HG02588 (cell line): Measurements from ENCODE around the gene GSG1L.
"Not testable (repeated sequence)": the region's sequence is repeated elsewhere in the genome, so short reads cannot be mapped to it uniquely, and the experiment has no call there.

Experiments
- ATAC-seq: cut with Tn5 transposase; IDR thresholded peaks from one replicate; pipeline ENCODE4 v1.9.1; 2021; ENCODE audit warnings: mild to moderate bottlenecking, moderate library complexity; ENCODE audit not compliant: unreplicated experiment

Gene GSG1L

DNA sequence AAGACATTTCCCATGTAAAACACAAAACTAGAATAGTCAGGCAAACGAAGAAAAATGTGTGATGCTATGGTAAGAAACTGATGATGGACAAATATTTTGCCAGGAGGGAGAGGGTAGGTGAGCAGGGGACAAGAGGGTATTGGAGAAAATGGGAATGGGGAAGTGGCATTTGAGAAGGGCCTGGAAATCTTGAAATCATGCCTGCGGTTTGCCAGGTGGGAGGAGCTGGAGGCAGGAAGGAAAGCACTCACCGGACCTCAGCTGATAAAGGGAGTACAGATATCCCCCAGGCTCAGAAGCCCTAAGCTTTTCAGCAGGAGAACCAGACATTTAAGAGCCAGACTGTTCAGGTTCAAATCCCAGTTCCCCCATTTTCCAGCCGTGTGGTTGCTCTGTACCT is 103.6 kb downstream of the GSG1L start:
- no peak for ATAC-seq

DNA sequence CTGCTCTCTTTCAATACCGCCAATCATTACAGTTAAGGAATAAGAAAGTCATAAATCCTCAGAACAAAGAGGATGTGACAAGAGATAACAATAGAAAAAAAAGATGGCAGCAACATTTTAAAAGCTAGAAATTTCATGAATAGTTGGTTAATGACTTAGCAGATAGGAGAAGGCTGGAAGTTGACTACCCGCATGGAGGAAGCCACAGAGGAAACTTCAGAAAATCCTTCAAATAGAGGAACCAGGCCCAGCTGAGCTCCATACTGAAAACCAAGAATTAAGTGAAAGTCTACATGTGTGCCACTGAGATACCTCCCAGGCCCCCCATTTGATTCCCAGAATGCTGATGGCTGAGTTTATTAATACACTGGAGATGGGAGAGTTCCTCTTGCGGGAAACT is 109.3 kb downstream of the GSG1L start:
- no peak for ATAC-seq

DNA sequence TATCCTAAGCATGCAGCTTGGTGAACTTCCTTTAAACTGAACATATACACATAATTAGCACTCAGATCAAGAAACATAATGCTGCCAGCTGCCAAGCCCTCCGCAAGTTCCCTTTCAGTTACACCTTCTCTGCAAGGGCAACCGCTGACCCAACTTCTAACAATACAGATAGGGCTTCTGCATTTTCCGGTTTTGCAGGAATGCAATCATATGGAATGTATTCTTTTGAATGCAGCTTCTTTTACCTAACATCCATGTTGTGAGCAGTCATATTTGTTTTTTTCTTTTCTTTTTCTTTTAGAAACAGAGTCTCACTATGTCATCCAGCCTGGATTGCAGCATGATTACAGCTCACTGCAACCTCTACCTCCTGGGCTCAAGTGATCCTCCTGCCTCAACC is 110.7 kb downstream of the GSG1L start:
- ATAC-seq: no peak

DNA sequence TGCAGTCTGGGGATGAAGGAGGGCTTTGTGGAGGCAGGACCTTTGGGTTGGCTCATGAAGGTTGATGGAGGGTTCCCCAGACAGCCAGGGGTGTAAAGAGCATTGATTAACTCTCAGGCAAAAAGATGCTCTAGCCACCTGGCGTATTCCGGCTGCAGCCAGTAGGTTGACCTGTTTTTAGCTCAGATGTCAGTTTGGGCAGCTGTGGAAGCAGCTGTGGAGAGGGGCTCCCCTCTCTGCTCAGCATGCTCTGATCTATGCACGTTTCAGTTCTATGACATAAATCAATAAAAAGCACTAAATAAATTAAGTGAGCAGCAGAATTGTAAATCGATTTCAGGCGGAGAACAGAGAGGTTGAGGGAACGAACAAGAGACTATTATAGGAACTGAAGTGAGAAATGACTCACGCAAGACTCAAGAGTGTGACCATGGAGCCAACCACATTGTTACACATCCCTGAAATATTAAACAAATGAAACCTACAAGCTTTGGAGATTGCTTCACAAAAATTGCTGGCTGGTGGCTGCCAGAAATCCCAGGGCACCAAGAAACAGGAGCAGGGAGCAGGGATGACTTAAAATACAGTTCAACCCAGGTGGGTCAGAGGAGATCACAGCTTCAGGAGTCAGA is 111.9 kb downstream of the GSG1L start:
- no peak for ATAC-seq

DNA sequence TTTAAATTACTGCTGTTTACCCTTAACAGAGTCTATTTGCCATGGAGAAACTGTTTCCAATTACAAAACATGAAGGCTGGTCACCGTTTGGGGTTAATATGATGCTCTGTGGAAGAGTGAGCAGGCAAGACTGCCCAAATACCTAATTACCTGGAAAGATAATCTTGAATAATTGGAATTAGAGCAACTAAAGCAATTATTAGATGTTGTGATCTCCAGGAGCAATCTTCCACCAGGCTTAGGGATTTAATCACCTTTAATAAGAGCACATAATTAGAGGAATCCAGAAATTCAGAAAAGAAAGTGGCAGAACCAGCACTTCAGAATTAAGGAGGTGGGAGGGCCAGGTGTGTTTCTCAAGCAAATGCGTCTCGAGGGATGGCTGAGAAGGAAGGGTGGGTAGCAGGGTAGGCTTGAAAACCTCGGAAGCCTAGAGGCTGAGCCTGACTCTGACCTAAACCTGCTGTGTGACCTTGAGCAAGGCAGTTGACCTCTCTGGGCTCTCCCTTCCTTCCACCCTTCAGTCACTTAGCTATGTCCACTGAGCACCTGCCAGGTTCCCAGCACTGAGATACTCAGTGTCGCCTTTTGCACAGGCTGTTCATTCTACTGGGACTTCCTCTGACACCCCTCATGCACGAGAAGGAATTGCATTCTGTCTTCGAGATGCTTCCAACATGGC is 113.2 kb downstream of the GSG1L start:
- no peak for ATAC-seq

DNA sequence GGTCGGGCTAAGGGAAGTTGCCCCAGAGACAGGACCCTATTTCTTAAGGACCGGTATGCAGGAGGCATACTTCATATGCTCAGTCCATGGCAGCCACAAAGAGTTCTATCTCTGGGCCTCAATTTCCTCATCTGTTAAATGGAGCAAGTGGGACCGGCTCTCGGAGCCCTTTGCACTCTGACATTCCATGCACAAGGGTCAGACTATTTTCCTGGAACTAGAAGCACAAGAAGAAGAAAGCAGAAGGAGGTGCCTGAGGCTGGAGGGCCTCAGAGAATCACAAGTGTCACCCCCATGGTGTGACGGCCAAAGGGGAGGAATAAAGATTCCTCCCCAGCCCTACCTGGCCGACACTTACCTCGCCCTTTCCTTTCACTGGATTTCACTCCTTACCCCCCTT is 115.8 kb downstream of the GSG1L start:
- ATAC-seq: no peak

DNA sequence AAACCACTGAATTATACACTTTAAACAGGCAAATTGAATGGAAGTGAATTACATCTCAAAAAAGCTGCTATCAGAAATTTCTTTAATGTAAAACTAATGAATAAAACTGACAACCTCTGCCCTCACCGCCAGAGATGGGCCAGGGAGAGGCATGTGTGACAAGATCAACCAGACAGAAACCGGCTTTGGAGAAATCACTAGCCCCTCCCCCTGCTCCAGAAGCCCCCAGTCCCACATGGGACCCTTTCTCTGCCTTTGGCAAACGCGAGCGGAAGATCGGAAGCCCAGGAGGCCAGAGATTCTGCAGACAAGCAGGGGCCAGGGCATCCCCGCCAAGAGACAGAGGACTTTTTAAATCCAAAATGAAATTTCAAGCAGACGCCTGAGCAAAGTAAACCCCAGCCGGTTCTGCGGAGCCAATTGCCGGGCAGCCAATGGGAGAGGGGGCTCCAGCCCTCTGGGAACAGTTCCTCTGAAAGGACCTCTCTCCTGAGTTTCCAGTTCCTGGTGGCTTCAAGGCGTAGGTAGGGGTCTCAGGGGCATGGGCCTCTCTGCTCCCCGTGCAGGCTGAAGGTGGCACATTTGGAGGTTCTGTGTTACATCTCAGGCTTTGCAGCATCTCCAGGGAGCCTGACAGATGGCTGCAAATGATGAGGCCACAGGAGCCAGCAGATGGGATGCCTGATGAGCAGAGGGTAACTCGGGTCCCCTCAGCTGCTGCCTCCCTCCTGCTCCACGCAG is 118.1 kb downstream of the GSG1L start:
- ATAC-seq: no peak

DNA sequence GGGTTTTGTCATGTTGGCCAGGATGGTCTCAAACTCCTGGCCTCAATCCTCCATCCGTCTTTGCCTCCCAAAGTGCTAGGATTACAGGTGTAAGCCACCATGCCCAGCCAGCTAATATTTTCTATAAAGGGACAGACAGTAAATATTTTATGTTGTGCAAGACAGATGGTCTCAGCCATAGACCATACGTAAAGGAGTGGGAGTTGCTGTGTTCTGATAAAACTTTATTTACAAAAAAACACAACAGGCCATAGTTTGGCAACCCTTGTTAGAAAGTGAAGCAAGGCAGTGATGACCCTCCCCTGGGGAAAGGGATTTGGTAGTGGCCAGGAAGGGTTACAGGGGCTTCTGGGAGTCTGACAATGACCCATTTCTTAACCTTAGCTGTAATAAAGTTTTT is 119.7 kb downstream of the GSG1L start:
- no peak for ATAC-seq

DNA sequence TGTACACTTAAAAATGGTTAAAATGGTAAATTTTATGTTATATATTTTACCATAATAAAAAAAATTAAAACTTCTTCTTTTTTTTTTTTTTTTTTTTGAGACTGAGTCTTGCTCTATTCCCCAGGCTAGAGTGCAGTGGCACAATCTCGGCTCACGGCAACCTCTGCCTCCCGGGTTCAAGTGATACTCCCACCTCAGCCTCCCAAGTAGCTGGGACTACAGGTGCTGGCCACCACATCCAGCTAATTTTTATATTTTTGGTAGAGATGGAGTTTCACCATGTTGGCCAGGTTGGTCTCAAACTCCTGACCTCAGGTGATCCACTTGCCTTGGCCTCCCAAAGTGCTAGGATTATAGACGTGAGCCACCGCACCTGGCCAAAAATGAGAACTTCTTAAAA is 121.4 kb downstream of the GSG1L start:
- ATAC-seq: not testable (repeated sequence)

DNA sequence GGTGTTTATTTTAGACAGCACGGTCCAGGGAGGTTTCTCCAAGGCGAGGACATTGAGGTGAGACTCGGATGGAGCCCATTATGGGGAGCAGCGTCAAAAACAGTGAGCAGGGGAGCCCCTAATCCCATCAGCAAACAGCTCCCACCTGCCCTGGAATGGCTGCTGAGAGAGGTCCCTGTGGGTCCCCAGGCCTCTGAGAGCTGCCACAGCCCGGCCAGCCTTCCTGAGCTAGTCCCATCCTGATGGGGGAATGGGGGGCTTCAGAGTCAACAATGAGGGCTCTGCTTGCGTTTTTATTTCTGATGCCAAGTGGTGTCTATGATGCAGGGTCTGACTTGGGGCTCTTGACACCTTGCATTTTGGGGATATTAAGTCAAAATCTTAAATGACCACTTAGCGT is 128.4 kb downstream of the GSG1L start:
- no peak for ATAC-seq

DNA sequence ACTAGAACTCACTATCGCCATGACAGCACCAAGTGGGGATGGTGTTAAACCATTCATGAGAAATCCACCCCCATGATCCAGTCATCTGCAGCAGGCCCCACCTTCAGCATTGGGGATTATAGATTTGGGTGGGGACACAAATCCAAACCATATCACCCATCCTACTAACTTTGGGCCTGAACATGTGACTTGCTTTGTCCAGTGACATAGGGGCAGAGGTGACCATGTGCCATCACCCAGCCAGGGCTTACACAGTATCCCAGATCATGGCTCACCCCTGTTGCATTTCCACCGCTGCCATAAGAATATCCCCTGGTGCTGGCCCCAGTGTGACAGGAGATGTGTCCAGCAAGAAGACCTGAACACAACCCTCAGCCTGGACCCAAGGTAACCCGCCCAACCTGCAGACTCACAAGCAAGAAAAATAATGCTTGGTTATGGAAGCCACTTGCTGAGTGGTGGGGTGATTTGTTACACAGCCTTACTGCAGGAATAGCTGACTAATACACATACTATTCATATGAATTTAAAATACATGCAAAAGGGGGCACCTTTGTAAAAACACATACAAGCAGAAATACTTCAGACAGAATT is 130.9 kb downstream of the GSG1L start:
- no peak for ATAC-seq

DNA sequence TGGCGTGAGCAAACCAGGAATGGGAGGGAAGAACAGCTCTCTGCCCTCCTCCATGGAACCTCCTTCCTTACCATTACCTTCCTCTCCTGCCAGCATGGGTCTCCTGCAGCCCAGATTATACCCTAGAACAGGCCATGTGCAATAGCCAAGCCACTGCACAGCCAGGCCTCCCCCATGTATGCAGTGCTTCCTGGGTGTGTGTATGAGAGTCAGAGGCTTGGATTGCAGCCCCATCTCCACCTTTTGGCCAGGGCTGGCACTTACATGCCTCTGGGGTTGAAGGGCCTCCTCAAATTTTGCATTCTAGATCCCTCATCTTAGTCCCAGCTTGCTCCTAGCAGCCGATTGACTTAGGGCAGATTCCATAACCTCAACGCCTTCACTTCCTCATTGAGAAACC is 133.7 kb downstream of the GSG1L start:
- no peak for ATAC-seq

DNA sequence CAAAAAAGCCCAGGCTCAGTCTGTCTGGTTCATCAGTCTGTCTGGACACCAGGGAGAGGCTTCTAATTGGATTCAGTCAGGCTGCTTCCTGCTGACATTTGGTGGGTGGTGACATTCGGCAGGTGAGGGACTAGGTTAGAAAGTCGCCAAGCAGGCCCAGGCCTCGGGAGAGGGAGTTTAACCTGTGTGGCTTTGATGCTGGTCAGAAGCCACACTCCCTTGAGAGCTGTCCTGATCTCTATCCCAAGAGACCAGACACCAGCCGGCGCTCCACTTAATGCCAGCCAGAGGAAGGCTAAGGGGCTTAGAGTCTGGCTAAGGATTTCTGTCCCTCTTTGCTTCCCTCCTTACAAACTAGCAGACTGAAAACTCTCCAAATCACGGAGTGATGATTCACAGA is 135.0 kb downstream of the GSG1L start:
- ATAC-seq: no peak

DNA sequence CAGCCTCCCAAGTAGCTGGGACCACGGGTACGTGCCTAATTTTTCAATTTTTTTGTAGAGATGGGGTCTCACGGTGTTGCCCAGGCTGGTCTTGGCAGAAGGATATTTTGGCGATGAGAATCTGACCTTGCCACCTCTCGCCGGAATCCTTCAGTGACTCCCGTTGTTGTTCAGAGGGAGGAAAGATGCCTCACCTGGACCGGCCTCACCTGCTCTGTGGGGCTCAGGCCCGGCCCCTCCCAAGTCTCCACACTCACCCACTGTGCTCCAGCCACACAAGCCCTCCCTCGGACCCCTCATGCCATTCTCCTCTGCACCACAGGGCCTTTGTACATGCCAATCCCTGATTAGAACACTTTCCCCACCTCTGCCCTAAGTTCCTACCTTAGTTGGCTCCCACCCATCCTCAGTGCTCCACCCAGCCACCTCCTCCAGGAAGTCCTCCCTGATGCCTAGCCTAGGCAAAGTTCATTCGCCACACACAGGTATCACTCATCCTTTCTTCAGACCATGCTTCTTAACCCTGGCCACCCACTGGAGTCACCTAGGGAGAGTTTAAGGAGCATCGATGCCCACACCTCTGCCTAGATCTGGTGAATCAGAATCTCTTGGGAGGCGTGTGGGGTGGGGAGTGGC is 136.1 kb downstream of the GSG1L start:
- ATAC-seq: no peak

DNA sequence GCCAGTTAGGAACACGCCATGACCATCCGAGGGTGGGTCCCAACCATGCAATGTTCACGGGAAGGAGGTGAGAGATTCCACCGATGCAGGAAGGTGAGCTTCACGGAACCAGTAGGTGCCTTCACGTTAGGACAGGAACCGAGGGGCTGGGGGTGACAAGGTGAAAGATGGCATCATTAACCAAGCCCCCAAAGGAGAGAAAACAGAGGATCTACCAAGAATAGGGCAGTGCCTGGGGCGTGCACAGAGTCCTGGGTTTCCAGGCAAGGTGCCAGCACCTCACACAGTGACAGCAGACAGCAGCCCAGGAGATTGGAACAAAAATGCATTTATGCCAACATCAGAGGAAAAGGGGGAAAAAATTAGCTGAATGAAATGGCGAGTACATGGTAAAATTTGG is 137.9 kb downstream of the GSG1L start:
- no peak for ATAC-seq

DNA sequence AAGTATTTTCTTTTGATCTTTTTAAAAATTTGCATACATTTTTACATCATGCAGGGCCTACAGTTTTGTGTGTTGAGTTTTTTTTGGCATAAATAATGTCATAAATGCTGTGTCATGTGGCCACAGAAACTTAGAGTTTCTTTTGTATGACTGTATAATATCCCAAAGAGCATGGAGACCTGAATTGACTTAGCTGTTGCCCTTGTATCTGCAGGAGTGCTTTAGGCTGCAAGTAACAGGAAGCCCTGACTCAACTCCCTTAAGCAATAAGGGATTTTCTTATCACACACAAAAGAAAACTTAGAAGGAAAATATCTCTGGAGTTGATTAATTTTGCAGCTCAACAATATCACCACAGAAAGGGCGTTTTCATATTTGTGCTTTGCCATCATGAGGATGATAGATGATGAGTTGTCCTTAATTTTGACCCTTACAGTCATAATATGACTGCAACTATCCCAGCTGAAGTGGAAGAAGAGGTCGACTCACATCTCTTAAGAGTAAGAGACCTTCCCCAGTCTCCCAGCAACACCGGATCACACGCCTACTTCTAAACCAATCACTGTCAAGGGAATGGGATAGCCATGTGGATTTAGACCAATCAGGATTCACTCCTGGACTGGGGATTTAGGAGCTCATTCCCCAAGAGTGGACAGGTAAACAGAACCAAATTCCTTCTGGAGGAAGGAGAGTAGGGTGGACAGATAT is 138.9 kb downstream of the GSG1L start:
- ATAC-seq: no peak

DNA sequence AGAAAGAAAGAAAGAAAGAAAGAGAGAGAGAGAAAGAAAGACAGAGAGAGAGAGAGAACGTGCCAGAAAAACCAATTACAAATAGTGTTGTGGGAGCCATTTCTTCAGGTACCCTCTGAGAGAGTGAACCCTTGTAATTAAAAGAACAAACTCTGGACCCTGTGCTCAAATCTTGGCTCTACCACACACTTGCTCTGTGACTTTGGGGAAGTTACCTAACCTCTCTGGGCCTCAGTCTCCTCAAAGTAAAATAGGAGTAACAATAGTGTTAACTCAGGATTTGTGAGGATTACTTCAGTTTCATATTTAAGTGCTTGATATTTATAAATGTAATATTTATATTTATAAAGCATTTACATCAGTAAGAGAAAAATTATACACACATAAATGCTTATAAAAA is 139.8 kb downstream of the GSG1L start:
- ATAC-seq: no peak

DNA sequence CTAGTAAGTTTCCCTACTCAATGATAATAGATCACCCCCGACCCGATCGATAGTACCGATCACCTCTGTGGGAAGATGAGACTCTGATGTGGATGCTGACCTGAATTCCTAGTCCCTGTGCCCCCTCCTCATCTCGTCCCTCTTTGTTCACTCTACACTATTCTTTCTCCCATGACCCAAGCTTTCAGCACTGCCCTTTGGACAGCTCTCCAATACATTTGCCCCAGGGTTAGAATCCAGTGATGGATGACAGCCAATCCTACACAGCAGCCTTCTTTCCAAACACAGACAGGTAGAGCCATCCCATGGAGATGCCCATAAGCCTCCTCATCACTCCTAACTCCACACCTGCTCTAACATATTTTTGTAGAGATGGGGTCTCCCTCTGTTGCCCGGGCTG is 141.1 kb downstream of the GSG1L start:
- ATAC-seq: no peak

DNA sequence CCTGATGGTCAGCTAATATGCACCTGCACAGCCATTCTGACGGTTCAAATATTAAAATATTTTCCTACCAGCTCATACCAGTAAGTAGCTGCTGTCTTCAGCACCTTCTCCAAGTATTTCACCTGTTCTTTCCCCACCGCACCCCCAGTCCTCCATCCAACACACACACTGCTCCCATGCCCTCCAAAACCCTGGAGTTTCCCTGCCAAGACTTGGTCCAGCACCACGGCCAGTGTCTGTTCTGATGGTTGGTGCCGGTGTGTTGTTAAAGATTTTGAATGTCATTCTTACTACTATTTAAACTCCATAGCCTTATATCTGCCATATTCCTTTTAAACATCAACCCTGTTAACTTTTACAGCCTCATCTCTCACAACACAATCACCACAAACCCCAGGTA is 142.4 kb downstream of the GSG1L start:
- ATAC-seq: no peak

DNA sequence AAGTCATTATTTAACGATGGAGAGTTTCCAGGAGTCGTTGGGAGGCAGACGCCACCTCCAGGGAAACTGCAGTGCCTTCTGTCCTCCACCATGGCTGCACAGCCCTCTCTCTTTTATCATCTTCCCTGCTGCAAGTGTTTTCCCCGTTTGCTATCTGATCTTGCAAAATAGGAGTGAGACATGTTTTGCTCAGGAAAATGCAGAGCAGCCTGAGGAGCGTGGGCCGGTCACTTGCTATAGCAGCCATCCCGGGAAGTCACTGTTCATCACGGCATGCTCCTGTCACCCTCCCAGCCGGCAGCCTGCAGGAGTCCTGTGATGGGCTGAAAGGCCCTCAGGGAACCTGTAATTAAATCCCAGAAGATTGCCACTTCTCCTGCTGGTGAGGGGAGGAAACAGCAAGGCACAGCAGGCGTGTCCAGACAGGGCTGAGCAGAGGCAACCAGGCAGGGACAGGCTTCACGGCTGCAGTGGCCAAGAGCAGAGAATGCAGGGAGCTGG is 143.1 kb downstream of the GSG1L start:
- no peak for ATAC-seq

DNA sequence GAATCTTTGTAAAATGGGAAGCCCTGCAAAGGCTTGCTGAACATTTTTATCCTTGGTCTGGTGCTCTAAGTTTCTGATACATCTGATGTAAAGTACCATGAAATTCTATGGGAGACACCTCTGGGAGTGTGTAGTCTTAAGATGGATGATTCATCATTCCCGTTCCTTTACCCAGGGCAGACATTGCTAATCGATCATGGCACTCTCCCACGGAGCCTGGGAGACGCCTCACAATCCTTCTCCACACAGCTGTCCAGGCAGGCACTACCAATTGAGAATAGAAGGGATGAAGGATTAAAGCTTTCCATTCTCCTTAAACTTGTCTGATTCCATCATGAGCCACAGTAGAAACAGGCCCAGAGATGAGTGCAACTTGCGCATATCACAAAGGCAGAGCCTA is 144.8 kb downstream of the GSG1L start:
- ATAC-seq: no peak
